GM19452 (cell line): ENCODE data around the gene GRIK1.
"Not testable (repeated sequence)": the region's sequence is repeated elsewhere in the genome, so short reads cannot be mapped to it uniquely, and the experiment has no call there.

Source experiments
- ATAC-seq: cut with Tn5 transposase; IDR thresholded peaks from one replicate; pipeline ENCODE4 v1.9.1; 2021; ENCODE audit not compliant: unreplicated experiment

The GRIK1 gene

DNA sequence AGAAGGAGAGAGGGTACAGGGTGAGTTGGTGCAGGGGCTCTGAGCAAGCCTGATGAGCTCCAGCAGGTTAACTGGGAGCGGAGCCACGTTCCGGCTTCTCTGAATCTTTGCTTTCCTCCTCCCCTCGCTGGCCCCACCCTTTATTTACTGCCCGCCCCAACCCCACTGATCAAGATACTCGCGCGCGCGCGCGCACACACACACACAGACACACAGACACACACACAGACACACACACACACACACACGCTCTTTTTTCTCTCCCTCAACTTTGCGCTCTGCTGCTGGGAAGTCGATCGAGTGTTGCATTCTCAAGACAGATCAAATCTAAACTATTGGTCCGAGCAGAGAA, at the start of gene GRIK1:
TSS of gene GRIK1 (minus strand) at position 73 of the 352 bp plus-strand sequence.
- no peak for ATAC-seq

DNA sequence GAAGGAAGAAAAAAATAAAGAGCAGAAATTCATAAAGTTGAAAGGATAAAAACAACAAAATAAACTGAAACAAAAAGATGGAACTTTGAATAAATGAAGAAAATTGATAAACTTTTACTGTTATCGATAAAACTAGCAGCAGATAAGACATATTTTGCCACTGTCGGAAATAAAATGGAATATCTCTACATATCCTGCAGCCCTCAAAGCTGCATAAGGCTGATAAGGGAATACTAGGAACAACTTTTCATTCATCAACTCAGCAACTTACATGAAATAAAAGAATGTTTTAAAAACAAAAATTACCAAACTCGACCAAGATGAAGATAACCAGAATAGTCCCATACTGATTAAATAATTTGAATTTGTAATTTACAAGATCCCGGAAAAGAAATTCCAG, 48.0 kb upstream of the GRIK1 start:
- no peak for ATAC-seq

DNA sequence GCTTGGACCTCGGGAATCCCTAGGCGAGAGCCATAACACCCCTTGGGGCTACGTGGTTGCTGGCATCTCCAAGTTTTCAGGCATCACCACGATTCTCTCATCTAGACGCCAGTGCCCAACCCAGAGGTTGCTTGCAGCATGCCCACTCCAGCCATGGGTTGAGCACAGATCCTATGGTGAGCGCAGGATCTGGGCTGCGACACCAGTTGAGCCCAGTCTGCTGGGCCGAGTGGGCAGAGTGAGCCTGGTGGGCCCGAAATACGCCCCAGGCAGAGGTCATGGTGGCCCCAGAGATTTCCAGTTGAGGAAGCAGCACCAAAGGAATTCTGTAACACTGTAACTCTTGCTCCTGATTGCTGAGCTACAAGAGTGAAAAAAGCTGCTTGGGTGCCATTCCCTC, 46.1 kb upstream of the GRIK1 start:
- no peak for ATAC-seq

DNA sequence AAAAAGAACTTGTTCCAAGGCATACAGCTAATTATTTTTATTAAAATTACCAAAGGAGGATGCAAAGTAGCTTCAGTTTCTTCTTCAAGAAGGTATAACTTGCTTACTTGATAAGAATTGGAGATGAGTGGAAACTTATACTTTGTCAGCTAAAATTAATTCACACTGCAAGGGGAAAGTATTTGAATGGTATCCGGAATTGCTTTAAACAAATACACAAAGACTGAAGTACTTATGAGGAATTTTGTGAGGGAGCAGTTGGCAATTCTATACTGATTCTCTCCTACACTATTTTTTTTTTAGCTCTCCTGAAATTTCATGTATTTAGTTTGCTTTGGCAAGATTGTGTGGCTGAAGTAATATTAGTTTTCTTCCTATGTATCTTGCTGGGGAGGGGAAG, 39.2 kb upstream of the GRIK1 start:
- ATAC-seq, result no peak

DNA sequence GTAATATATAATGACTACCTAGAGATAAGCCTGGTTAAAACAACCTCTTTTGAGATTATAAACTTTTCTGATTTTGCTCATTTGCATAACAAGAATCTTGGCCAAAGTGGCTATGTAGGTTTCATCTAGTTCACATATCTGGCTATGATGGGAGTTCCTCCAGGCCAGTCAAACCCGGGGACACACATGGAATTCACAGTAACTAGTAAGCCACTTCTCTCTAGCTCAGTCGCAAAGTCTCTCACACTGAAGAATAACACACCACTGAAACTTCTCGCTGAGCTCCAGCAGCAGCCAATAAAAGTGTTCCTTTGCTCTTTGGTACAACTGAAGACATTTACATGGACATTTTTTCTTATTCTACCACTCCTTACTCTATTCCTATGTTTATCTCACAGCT, 36.0 kb upstream of the GRIK1 start:
- ATAC-seq, result no peak

DNA sequence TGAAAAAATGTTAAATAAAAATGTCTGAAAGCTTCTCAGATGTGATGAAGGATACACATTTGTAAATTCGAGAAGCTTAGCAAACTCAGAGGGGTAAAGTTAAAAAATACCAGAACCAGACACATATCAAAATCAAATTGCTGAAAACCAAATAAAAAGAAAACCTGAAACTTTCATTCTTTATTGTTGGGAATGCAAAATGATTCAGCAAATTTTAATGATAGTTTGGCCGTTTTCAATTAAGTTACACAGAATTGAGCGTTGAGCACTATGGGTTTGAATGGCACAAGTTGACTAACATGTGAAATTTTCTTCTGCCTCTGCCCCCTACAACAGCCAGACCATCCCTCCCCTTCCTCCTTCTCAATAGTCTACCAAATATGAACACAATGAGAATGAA, 33.5 kb upstream of the GRIK1 start:
- no peak for ATAC-seq

DNA sequence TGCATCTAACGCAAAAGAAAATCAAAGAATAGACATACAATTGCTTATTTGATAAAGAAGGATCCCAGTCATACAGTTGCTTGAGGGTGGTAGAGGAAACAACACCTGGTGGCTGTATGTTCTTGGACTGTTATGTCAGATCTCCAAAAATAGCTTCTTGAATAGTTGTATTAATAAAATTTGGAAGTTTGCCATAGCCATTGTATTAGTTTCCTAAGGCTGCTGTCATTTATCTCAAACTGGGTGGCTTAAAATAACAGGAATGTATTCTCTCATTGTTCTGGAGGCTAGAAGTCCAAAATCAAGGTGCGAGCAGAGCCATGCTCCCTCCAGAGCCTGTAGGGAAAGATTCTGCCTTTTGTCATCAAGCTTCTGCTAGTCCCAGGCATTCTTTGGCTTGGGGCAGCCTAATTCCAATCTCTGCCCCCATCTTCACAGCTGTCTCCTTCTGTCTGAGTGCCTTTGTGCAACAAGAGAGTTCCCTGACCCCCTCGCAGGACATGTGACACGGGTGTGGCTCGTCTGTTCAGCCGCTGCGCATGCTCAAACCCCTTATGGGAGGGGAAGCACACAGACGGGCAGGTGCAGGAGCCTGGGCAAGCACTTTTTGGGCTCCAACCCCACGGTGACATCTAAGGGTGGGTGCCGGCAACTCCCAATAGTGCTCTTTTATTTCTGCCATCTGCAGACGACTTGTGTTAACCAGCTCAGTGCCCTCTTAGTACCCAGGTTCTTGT, 21.7 kb upstream of the GRIK1 start:
- ATAC-seq, result no peak

DNA sequence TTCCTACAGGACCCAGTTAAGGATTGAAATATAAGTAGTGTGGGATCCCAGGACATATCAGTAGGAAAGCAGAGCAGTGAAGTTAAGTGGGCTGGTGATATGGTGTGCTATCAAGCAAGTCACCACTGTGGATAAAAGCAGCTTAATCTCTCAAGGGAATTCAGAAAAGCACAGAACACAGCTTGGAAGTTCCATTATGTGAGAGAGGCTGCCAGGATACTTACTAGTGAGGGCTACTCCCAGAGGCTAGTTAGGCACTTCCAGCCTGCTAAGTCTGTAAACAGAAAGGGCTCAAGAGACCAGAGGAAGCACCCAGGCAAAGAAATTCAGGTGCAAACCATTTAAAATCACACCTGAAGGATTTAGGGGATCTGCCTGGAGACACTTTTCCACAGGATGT, 18.8 kb upstream of the GRIK1 start:
- no peak for ATAC-seq

DNA sequence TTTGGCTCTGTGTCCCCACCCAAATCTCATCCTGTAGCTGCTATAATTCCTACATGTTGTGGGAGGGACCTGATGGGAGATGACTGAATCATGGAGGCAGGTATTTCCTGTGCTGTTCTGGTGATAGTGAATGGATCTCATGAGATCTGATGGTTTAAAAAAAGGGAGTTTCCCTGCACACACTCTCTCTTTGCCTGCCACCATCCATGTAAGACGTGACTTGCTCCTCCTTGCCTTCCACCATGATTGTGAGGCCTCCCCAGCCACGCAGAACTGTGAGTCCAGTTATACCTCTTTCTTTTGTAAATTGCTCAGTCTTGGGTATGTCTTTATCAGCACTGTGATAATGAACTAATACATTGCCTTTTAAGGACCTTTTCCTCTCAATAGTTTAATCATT, 18.2 kb upstream of the GRIK1 start:
- ATAC-seq, result not testable (repeated sequence)

DNA sequence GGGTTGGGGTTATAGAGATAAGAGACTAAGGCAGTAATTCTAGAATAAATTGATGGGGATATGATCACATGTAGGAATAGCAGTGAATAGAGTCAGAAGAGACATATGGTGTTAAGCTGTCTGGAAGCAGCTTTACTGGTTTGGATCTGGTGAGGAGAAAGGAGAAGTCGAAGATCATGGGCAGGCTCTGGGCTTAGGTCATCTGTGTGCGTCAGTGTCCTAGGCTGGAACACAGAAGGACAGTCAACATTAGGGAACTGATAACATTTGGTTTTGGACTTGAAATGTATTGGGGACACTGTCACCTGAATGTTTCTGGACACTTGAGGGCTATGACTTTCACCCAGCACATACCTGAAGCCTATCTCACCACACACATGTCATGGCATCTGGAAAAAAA, 13.9 kb upstream of the GRIK1 start:
- no peak for ATAC-seq

DNA sequence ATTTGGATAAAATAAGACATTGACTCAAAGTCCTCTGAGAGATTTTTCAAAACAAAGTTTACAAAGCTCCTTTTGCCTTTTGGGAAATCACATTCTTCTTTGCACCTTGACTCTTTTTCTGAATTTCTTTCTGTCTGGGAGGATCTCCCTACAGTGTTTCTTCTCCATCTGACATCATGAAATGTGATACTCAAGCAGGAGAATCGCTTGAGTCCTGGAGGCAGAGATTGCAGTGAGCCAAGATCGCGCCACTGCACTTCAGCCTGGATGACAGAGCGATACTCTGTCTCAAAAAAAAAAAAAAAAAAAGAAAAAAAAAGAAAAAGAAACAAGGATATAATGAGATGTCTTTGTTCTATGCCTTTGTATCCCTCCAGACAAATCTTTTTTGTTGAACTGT, 13.3 kb upstream of the GRIK1 start:
- no peak for ATAC-seq

DNA sequence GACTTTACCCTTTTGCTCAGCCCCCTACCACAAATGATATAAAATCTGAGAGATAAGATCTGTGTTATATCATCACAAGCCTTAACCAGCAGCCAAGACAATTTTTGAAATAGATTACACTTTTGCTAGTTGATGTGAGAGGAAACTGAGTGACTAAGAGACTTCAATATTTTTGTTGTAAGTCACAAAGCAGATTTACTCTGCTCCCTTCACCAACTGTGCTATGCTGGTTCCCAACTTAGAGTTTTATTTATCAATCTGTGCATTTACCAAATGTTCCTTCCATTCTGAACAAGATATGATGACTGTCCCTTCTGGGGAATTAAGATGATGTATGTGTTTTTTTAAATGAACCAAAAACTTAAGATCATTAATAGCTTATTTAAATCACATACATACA, 12.1 kb upstream of the GRIK1 start:
- ATAC-seq, result no peak

DNA sequence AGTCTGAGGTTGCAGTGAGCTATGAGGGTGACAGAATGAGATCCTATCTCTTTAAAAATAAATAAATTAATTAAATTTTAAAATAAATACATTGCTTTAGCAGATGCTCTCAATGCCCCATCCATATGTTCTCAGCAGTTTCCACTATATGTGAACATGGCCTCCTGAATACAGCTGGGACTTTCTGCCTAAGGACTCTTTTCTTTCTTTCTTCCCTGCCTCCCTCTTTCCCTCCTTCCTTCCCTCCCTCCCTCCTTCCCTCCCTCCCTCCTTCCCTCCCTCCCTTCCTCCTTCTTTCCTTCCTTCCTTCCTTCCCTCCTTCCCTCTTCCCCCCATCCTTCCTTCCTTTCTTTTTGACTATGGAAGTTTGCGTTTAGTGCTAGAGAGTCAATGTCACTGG, 10.2 kb upstream of the GRIK1 start:
- ATAC-seq, result no peak

DNA sequence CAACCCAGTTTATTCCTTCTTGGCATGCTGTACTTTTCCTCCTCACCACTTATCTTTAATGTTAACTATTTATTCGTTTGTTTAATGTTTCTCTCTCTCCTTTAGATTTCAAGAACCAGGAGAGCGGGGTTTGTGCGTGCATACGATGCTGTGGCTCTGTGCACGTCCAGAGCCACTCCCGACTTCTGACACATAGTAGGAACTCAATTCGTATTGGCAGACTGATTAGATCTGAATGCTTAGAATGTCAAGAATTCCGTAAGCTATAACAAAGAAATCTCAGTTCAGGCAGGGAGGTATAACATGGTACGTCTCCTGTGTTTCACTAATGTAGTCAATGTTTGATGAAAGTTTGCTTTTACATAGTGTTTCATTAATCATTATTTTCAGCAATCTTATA, 7.3 kb upstream of the GRIK1 start:
- ATAC-seq, result no peak

DNA sequence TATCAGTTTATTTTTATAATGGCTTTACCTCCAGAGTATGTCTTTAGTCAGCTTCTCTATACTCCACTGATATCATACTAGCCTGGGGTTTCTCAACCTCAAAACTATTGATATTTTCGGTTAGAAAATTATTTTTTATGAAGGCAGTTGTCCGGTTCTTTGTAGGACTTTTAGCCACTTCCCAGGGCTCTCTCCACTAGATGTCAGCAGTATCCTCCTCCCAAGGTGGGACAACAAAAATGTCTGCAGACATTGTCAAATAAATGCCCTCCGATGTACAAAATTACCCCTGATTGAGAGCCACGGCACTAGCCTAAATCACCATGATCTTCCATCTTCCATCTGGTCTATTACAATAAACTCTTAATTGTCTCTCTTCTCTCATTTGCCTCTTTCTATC, 4.1 kb upstream of the GRIK1 start:
- ATAC-seq, result no peak

DNA sequence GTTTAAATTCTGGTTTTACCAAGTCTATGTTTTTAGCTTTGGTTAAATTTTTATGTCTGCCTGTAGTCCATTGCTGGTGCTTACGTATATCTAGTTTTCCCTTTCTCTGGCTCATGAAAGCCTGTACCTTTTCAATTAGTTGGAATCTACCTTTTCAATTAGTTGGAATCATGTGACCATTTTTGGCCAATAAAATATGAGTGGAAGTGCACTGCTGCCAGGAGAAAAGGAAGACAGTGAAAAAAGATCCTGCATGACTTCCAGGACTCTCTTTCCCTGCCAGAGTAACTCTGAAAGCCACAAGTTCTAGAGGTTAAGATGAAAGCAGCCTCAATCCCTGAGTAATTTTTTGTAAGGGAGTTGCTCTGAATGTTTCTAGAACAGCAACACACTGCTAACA, 2.2 kb upstream of the GRIK1 start:
- ATAC-seq, result no peak

DNA sequence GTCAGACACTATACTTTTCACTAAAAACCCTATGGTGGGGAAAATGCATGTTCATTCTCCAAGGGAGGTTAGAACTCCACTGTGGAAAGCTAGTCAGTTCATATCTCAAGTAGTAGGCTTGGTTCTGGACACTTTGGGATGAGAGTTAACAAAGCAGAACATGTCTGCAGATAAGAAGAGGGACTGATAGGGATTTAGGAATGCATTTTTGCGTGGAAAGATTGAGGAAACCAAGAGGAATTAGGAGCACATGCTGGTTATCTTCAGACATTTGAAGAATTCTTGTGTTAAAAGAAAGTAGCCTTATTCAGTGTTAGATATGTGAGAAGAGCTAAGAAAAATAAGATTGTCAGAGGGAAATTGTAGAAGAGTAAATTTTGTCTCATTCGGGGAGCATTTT, 1.2 kb upstream of the GRIK1 start:
- no peak for ATAC-seq

DNA sequence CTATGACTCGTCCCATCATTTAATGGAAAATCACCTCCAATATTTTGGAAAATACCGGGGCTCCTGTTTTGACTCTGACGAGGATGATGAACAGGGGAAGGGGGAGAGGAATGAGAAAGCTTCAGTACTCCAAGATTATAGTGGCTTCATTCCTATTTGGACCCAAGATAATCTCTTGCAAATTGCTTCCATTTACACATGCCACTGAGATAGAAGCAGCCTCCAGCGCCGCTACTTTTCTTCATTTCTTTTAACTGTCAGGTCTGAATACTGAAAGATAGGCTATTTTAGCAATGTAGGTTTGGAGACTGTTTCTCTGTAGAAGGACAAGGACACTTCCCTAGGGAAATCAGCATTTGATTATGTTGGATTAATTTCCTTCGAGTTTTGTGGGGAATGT, 565 bp upstream of the GRIK1 start:
- no peak for ATAC-seq

DNA sequence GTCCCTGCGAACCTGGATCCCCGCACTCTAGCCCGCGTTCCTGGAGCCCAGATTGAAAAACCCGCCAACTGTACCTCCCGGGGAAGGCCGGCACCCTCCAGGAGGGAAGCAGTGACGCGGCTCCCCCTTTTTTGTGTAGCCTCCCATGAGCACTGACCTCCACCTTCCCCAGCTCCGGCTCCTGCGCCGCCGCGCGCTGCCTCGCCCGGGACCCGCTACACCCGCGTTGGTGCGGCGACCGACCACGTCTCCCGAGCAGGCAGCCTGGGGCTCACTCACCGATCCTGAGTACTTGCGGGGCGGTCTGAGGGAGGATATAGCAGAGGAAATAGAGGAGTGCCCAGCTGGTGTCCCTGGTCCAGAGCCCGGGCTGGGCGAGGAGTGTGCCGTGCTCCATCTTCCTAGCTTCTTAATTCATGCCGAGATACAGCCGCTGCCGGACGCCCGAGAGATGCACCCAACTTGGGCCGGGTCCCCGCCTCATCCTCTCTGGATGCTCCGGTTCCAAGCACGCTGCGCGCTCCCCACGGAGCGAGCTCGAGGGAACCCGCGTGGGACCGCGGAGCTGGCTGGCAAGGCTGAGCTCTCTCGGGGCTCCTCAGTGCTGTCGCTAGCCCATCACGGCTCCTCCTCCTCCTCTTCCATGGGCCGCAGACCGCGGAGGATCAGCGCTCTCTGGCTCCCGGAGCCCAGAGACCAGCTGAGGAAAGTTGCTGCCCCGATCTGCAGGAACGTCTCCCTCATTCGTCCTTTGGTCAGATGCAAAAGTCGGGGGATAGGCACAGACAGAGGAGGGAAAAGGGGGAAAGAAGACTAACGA, 482 bp downstream of the GRIK1 start:
- no peak for ATAC-seq

DNA sequence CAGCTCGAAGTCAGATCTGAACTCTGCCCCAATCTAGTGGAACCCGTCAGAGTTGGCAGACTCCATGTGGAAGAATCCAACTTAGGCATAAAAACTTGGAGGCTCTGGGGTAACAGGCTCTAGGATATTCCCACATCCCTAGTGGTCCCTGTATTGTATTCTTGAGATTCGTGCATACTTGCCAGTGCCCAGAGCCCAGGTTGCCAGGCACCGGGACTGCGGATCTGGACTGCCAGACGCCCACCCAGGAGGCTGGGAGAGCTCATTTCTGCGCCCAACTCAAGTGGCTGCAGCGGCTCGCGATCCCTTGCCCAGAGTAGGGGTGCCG, 1.1 kb downstream of the GRIK1 start:
- no peak for ATAC-seq

DNA sequence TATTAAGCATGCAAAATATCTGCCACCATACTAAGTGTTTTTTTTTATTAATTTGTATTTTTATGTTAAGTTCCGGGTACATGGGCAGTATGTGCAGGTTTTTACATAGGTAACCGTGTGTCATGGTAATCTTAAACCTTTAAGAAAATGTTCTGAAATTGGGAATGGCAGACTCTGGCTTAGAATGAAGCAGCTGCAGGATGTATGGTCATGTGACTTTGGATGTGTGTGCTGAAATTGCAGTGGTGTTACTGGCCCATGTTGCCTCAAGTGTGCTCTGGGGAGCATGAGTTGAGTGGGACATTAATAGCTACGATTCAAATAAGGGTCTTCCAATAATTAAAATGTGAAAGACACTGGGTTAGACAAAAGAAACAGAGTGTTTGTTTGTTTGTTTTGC, 6.7 kb downstream of the GRIK1 start:
- ATAC-seq, result no peak

DNA sequence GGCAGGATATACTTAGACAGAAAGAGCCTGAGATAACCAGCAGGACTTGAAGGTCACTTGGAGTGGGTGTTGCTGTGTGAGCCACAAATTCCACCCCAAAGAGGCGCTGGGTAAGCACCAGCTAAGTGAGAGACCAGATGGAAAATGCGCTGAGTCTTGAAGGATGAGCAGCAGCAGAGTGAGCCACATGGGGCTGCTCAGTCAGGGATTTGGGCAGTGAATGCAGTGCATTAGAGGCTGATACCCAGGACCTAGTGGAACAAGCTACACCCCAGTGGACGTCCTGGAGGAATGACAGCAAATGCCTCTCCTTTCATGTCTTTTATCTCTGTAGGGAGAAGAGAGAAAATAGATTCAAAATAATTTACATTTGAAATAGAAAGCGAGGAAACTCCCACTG, 11.3 kb downstream of the GRIK1 start:
- no peak for ATAC-seq

DNA sequence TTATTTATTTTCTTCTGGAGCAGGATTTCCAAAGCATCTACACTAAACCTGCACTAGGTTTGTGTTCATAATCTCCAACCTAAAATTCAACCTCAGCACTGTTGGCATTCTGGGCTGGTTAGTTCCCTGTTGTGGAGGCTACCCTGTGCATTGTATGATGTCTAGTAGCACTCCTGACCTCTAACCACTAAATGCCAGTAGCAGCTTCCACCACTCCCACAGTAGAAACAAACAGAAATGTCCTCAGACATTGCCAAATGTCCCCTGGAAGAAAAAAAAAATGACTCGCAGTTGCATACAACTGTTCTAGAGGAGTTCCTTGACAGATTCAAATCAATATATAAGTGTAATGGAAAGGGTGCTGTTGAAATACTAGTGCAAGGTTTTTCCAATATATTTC, 18.9 kb downstream of the GRIK1 start:
- ATAC-seq, result no peak
